Stomach (tissue), 4 donors: Measurements from ENCODE around the gene TDRKH.

Experiments used
- POLR2A ChIP-seq, 4 donors: fragments of 450-650 bp; IDR thresholded peaks; one replicate each; pipeline ENCODE4 v1.6.1; 2016; ENCODE audit warnings: antibody characterized with exemption in 4 of 4, control low read depth in 2 of 4, mild to moderate bottlenecking in 1 of 4, moderate library complexity in 1 of 4
- POLR2AphosphoS5 ChIP-seq, 3 donors: sonication (generic); formaldehyde crosslinking; IDR thresholded peaks; one replicate each; pipeline ENCODE4 v1.6.1; 2016; ENCODE audit warnings: antibody characterized with exemption in 3 of 3
- TF ChIP-seq, protein P1 (sequence below), 7 experiments: fragments of 450-650 bp in 4 of 7; fragments of 200-600 bp in 3 of 7; sonication (generic) in 3 of 7; IDR thresholded peaks; one replicate each; pipeline ENCODE4 v1.5.1; 2016 to 2019; ENCODE audit warnings: antibody characterized with exemption in 7 of 7, control low read depth in 2 of 7, mild to moderate bottlenecking in 1 of 7

- TF ChIP-seq, protein P1, sequence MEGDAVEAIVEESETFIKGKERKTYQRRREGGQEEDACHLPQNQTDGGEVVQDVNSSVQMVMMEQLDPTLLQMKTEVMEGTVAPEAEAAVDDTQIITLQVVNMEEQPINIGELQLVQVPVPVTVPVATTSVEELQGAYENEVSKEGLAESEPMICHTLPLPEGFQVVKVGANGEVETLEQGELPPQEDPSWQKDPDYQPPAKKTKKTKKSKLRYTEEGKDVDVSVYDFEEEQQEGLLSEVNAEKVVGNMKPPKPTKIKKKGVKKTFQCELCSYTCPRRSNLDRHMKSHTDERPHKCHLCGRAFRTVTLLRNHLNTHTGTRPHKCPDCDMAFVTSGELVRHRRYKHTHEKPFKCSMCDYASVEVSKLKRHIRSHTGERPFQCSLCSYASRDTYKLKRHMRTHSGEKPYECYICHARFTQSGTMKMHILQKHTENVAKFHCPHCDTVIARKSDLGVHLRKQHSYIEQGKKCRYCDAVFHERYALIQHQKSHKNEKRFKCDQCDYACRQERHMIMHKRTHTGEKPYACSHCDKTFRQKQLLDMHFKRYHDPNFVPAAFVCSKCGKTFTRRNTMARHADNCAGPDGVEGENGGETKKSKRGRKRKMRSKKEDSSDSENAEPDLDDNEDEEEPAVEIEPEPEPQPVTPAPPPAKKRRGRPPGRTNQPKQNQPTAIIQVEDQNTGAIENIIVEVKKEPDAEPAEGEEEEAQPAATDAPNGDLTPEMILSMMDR (IDR thresholded peaks at IDR 0.05) = no peak
- TF ChIP-seq POLR2A (IDR thresholded peaks at IDR 0.05) (no peak), POLR2AphosphoS5 (IDR thresholded peaks at IDR 0.05) (no peak)
These were observed 48.7 kb upstream of the TDRKH start for GRCh38 chr1:151839082-151839412.
